HepG2 (cell line): ENCODE results near the gene PPP1R7.

Experiments
- ATF7 ChIP-seq, 2 experiments: fragments of 450-650 bp in 1 of 2; sonication (generic) in 1 of 2; formaldehyde crosslinking in 1 of 2; IDR thresholded peaks; 2 replicates each; pipeline versions ENCODE4 v1.4.0 to v1.6.1; 2016 to 2020; ENCODE audit warnings: antibody characterized with exemption in 1 of 2, mild to moderate bottlenecking in 1 of 2, missing genetic modification reagents in 1 of 2
- GABPA ChIP-seq, 2 experiments: IDR thresholded peaks; 2 replicates each; pipeline ENCODE4 v1.6.1; 2011 to 2016; ENCODE audit warnings: low read depth in 2 of 2, low read length in 1 of 2, missing biosample characterization in 1 of 2, missing genetic modification characterization in 1 of 2
- ZKSCAN5 ChIP-seq: sonication (generic); formaldehyde crosslinking; IDR thresholded peaks from 2 replicates; pipeline ENCODE4 v1.5.1; 2020; ENCODE audit warnings: mild to moderate bottlenecking, missing genetic modification reagents

DNA sequence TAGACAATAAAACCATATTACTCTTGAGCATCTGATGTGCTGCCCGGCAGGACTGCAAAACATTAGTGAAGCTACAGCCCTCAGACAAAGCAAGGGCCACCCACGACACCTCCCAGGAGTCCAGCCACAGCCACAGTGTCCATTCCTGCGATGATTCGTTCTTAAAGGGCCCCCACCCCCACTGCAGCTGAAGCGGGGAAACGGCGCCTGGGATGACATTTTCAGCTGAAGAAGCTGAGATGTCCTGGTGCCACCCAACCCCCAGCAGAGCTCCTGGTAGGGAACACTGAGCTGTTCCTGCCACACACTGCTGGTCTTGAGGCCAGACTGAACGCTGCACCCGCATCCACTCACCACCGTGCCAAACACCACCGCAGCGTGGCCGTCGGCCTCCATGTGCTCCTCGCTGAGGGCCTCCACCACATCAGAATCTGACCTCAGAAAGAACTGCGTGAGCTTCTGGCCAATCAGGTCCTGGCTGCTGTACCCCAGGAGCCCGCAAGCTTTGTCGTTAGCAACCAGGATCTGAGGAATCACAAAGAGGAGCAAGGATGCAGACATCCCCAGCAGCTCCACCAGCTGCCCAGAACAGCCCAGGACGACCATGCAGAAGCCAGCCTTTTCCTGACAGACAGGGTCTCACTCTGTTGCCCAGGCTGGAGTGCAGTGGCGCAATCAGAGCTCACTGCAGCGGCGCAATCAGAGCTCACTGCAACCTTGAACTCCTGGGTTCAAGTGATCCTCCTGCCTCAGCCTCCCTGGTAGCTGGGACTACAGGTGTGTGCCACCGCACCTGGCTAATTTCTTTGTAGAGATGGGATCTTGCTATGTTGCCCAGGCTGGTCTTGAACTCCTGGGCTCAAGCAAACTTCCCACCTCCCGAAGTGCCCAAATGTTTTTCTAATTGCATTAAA is 10.5 kb upstream of the PPP1R7 start:
- TF ChIP-seq ZKSCAN5 (CRISPR knock-in tag) (no peak), ATF7 (IDR thresholded peaks at IDR 0.05) (no peak), ATF7 (CRISPR knock-in tag; IDR thresholded peaks at IDR 0.05) (no peak), GABPA (IDR thresholded peaks at IDR 0.05; ENCODE audit: low read depth, low read length) (no peak), GABPA (CRISPR knock-in tag; IDR thresholded peaks at IDR 0.05; ENCODE audit: low read depth) (no peak)
